K562 (cell line): Measurements from ENCODE around the gene SNX15. TPM values are rescaled to one million over a fixed set of nuclear protein-coding genes. Genes with fewer than 3 reads are reported as not detected.

Experiments
- ATAC-seq: fragments of 200-7000 bp; cut with Tn5 transposase; 3 replicates; pipeline ENCODE4 v1.9.1; 2020; ENCODE audit warnings: moderate library complexity
- BruUV-seq: library from RNA; stranded (reverse); fragments of 400-500 nt; replicated peaks from 2 replicates; lab custom pipeline; 2021; lab: Mats Ljungman, UMichigan
- CTCF ChIA-PET: fragments of 300-600 bp; formaldehyde crosslinking; extraction: SDS; loops from one replicate; lab custom pipeline; 2021; ENCODE audit warnings: low intra/inter-chr PET ratio; lab: Yijun Ruan, JAX
- POLR2A ChIA-PET: fragments of 300-600, 350-650 bp; sonication (Branson Sonifier 250); formaldehyde crosslinking; extraction: SDS; loops from one replicate; lab custom pipeline; 2021; ENCODE audit warnings: antibody characterized with exemption, inconsistent platforms; lab: Yijun Ruan, JAX
- DNase-seq, 4 experiments: peaks; one replicate each; pipeline versions ENCODE4 v3.0.0 to v3.0.0-alpha.2; 2011 to 2018; ENCODE audit warnings: low spot score in 3 of 4, mixed read lengths in 3 of 4; ENCODE audit errors: extremely low read depth in 1 of 4
- FAIRE-seq: peaks from 2 replicates; lab custom pipeline; 2011; peaks lifted over from hg19 to GRCh38; lab: Jason Lieb, UNC
- H2AFZ ChIP-seq: 2 replicates; pipeline ENCODE4 v1.6.0; 2011; ENCODE audit warnings: low read depth, low read length, control low read depth, inconsistent platforms
- H3K27ac ChIP-seq: fragments of 200-600 bp; 3 replicates; pipeline ENCODE4 v1.8.0; 2011; ENCODE audit warnings: low read depth, mild to moderate bottlenecking, control low read depth, inconsistent platforms, low read length, moderate library complexity, mixed read lengths; ENCODE audit errors: extremely low read depth
- H3K27me3 ChIP-seq, 2 experiments: fragments of 300-600 bp in 1 of 2; 2 replicates in 1 of 2; 3 replicates in 1 of 2; pipeline versions ENCODE4 v1.6.0 to v1.8.0; 2011; ENCODE audit warnings: inconsistent platforms in 2 of 2, low read length in 2 of 2, mild to moderate bottlenecking in 1 of 2, mixed read lengths in 1 of 2, moderate library complexity in 1 of 2; ENCODE audit not compliant: control insufficient read depth in 2 of 2, insufficient read depth in 2 of 2
- H3K36me3 ChIP-seq: fragments of 300-600 bp; 3 replicates; pipeline ENCODE4 v1.8.0; 2011; ENCODE audit warnings: mild to moderate bottlenecking, low read length, inconsistent platforms; ENCODE audit not compliant: control insufficient read depth, insufficient read depth
- H3K4me1 ChIP-seq, 2 experiments: fragments of 200-600 bp in 1 of 2; replicated peaks in 1 of 2; 2 replicates in 1 of 2; 3 replicates in 1 of 2; pipeline versions ENCODE4 v1.5.1 to v1.8.0; 2011; ENCODE audit warnings: inconsistent platforms in 2 of 2, low read length in 2 of 2, mild to moderate bottlenecking in 1 of 2, mixed read lengths in 1 of 2, moderate library complexity in 1 of 2; ENCODE audit not compliant: control insufficient read depth in 2 of 2, insufficient read depth in 2 of 2
- H3K4me2 ChIP-seq: 2 replicates; pipeline ENCODE4 v1.6.1; 2011; ENCODE audit warnings: low read length, control low read depth, inconsistent platforms, mixed read lengths; ENCODE audit not compliant: insufficient read depth
- H3K4me3 ChIP-seq: fragments of 200-600 bp; sonication (generic), shearing (Covaris generic); 2 replicates; pipeline ENCODE4 v1.5.1; 2016; ENCODE audit warnings: control low read depth, inconsistent platforms
- H3K79me2 ChIP-seq: fragments of 200-600 bp; 3 replicates; pipeline ENCODE4 v1.8.0; 2011; ENCODE audit warnings: low read length, inconsistent platforms; ENCODE audit not compliant: control insufficient read depth, insufficient read depth
- H3K9ac ChIP-seq, 2 experiments: 2 replicates each; pipeline versions ENCODE4 v1.6.0 to v1.6.1; 2011; ENCODE audit warnings: low read depth in 2 of 2, low read length in 2 of 2, control low read depth in 1 of 2, inconsistent platforms in 1 of 2, mild to moderate bottlenecking in 1 of 2, mixed read lengths in 1 of 2; ENCODE audit not compliant: insufficient read depth in 1 of 2
- H3K9me1 ChIP-seq: one replicate; pipeline ENCODE4 v1.6.0; 2011; ENCODE audit warnings: inconsistent platforms, mild to moderate bottlenecking, low read length, moderate library complexity; ENCODE audit not compliant: control insufficient read depth, insufficient read depth
- H3K9me3 ChIP-seq: replicated peaks from 2 replicates; pipeline ENCODE4 v1.5.1; 2011; ENCODE audit warnings: low read depth, low read length, inconsistent platforms; ENCODE audit not compliant: control insufficient read depth, insufficient read depth
- H4K20me1 ChIP-seq: replicated peaks from 2 replicates; pipeline ENCODE4 v1.6.1; 2011; ENCODE audit warnings: low read length, inconsistent platforms, mixed read lengths; ENCODE audit not compliant: control insufficient read depth, insufficient read depth
- CBFA2T3 ChIP-seq: fragments of 450-650 bp; IDR thresholded peaks from 2 replicates; pipeline ENCODE4 v1.6.1; 2017
- ESRRA ChIP-seq: fragments of 450-650 bp; IDR thresholded peaks from 2 replicates; pipeline ENCODE4 v1.6.1; 2014; ENCODE audit warnings: low read depth, mild to moderate bottlenecking, moderate library complexity, borderline replicate concordance
- FOXK2 ChIP-seq, 2 experiments: fragments of 450-650 bp; IDR thresholded peaks in 1 of 2; conservative IDR thresholded peaks in 1 of 2; 2 replicates each; pipeline ENCODE4 v1.6.1; 2016; ENCODE audit warnings: low read depth in 2 of 2, mild to moderate bottlenecking in 1 of 2
- RFX1 ChIP-seq: fragments of 450-650 bp; IDR thresholded peaks from 2 replicates; pipeline ENCODE4 v1.6.1; 2016; ENCODE audit warnings: mild to moderate bottlenecking, moderate library complexity
- SNIP1 ChIP-seq: fragments of 450-650 bp; IDR thresholded peaks from 2 replicates; pipeline ENCODE4 v1.7.1; 2017; ENCODE audit warnings: low read depth, mild to moderate bottlenecking
- TBP ChIP-seq: optimal IDR thresholded peaks from 2 replicates; pipeline ENCODE3; 2011; ENCODE audit warnings: low read depth, low read length, improper control_type of control experiment
- VEZF1 ChIP-seq: fragments of 200-800 bp; sonication (Bioruptor generic); IDR thresholded peaks from 2 replicates; pipeline ENCODE4 v1.6.1; 2017; ENCODE audit warnings: missing genetic modification characterization, missing compliant biosample characterization
- ZFX ChIP-seq: sonication (generic); formaldehyde crosslinking; IDR thresholded peaks from 2 replicates; pipeline ENCODE4 v1.8.0; 2022; ENCODE audit warnings: mild to moderate bottlenecking, missing genetic modification reagents, moderate library complexity
- ZNF764 ChIP-seq: fragments of 250-450 bp; sonication (Bioruptor Pico); IDR thresholded peaks from 2 replicates; pipeline ENCODE4 v1.4.0; 2020; ENCODE audit warnings: low read depth, mild to moderate bottlenecking, moderate library complexity
- WGBS: fragments of 100-300 bp; shearing (Covaris generic); methylation state at CpG from one replicate; pipeline ENCODE4 v1.1.6; 2016; ENCODE audit warnings: low coverage, mixed read lengths; ENCODE audit not compliant: insufficient coverage; ENCODE audit errors: missing lambda C conversion rate; 5-methylcytosine and 5-hydroxymethylcytosine counted together
- in situ Hi-C: fragments of 300-500 bp; cut with MboI; formaldehyde crosslinking; loops from 4 replicates; pipeline ENCODE4 v1.15.0; 2018; ENCODE audit warnings: inconsistent platforms, mixed read lengths
- intact Hi-C: fragments of 100-400 bp; cut with micrococcal nuclease; formaldehyde crosslinking; loops from 2 replicates; pipeline ENCODE4 v1.14.2; 2022
- polyA plus RNA-seq, 8 experiments: library from polyadenylated mRNA; depleted of rRNA in 4 of 8; stranded (reverse) in 5 of 8; unstranded in 3 of 8; fragments of >200 nt; fragmentation: Nextera tagmentation in 2 of 8; fragmentation: Illumina TruSeq in 1 of 8; extraction: Ambion mirVana in 2 of 8; extraction: Trizol in 1 of 8; gene quantifications; 2 replicates each; pipeline versions ENCODE4 v1.2.1 to v1.2.3, GENCODE V29; 2011 to 2014; ENCODE audit warnings: inconsistent platforms in 1 of 8, missing spikeins in 1 of 8
- total RNA-seq, 7 experiments: library from RNA; depleted of rRNA in 6 of 7; stranded (reverse); fragments of >200 nt in 6 of 7; fragmentation: Illumina TruSeq in 2 of 7; extraction: Trizol in 2 of 7; gene quantifications; 2 replicates each; pipeline versions ENCODE4 v1.2.1 to v1.2.3, GENCODE V29; 2011 to 2021; ENCODE audit warnings: low replicate concordance in 1 of 7

The SNX15 gene
- total and polyA plus RNA-seq, 9 of the 15 experiments (the other 6 are each of a cell fraction or from before 2014, with no cell fraction given) = 1.8 to 27.8 (median 15.2) TPM

GRCh38 chr11:65064847-65065240, 37.6 kb downstream of the SNX15 start:
- H3K4me2 ChIP-seq = no peak overlapping the region
- DNase-seq (no peak), FAIRE-seq (no peak), ATAC-seq (no peak)
- BruUV-seq = no TSS peak
- no peak for TF ChIP-seq FOXK2 (conservative IDR thresholded peaks at IDR 0.05 in 1 of 2, IDR thresholded peaks at IDR 0.05 in 1 of 2; ENCODE audit: low read depth in 2 of 2)
- no peak for TF ChIP-seq RFX1
- TF ChIP-seq ZNF764 = no peak
- no peak for TF ChIP-seq SNIP1
- H3K9me1 ChIP-seq = peaks cover 2% of the 10 kb centered on the region
- H4K20me1 ChIP-seq = no peaks in the 10 kb centered on the region
- no peaks in the 10 kb centered on the region for H3K9me3 ChIP-seq
- intact Hi-C loops = loop anchor here (5.0 kb wide), 1 partner anchor 53 kb away; the partner anchor contains the start of gene ARL2
- no peaks in the 10 kb centered on the region for H3K79me2 ChIP-seq
- H2AFZ ChIP-seq = no peak overlapping the region
- H3K36me3 ChIP-seq = no peaks in the 10 kb centered on the region
- no peaks in the 10 kb centered on the region for H3K27me3 ChIP-seq
- ChIA-PET CTCF (no interaction called here), POLR2A (interaction anchor here (1.3 to 3.2 kb wide), 2 partner anchors 10 to 14 kb away, joined by 5 to 18 read pairs; no protein-coding TSS in a partner anchor)
- no peak overlapping the region for H3K27ac ChIP-seq
- H3K4me3 ChIP-seq = no peak overlapping the region
- in situ Hi-C loops = no loop called here
- WGBS = 70% methylated on average over 4 of the region's 4 CpGs
- peaks cover 21 to 34% of the 10 kb centered on the region in 2 experiments for H3K4me1 ChIP-seq
- no peak overlapping the region for H3K9ac ChIP-seq

- H3K79me2 ChIP-seq = no peaks in the 10 kb centered on the region
- no peaks in the 10 kb centered on the region for H3K36me3 ChIP-seq
- TF ChIP-seq TBP (no peak), ZFX (peak; percentile 47; the same call in 1 of the 2 replicates), ESRRA (peak; percentile 80), VEZF1 (CRISPR knock-in tag) (peak; percentile 42; the same call in 1 of the 2 replicates), CBFA2T3 (no peak)
- H3K9me1 ChIP-seq = peaks cover 2% of the 10 kb centered on the region
- no peaks in the 10 kb centered on the region for H4K20me1 ChIP-seq
- no peaks in the 10 kb centered on the region for H3K9me3 ChIP-seq
- peak overlapping the region; percentile 80 for H2AFZ ChIP-seq
- ChIA-PET CTCF (no interaction called here), POLR2A (interaction anchor here (0.5 to 1.4 kb wide), 6 partner anchors 10 to 229 kb away, joined by 3 to 6 read pairs (median 3); partner anchors contain the start of gene SAC3D1)
- H3K4me2 ChIP-seq = no peak overlapping the region
- no TSS peak for BruUV-seq
- H3K27ac ChIP-seq = no peak overlapping the region
- intact Hi-C loops = no loop called here
- H3K27me3 ChIP-seq = no peaks in the 10 kb centered on the region
- H3K9ac ChIP-seq = peak overlapping the region in 1 of 2 experiments; percentile 90; a peak in 2 of 4 replicates
- ATAC-seq (peak; percentile 6; the same call in 2 of the 3 replicates), FAIRE-seq (no peak), DNase-seq (peak in 3 of 4 experiments; percentile 32 to 69 (median 57))
- no peak overlapping the region for H3K4me3 ChIP-seq
- 33% methylated on average over 7 of the region's 7 CpGs for WGBS
- peaks cover 11 to 26% of the 10 kb centered on the region in 2 experiments for H3K4me1 ChIP-seq
- in situ Hi-C loops = no loop called here
Measured at GRCh38 chr11:65065851-65066250, 38.6 kb downstream of the SNX15 start.
